OCI-LY7 (cell line): ENCODE data around the gene CNTN5. TPM values are rescaled to one million over a fixed set of nuclear protein-coding genes. Genes with fewer than 3 reads are reported as not detected.

Experiments used
- BruUV-seq: library from RNA; stranded (reverse); fragments of 400-500 nt; replicated peaks from 2 replicates; lab custom pipeline; 2021; lab: Mats Ljungman, UMichigan
- CTCF ChIA-PET: fragments of 300-600 bp; sonication (Branson Sonifier 250); formaldehyde crosslinking; loops from one replicate; lab custom pipeline; 2022; ENCODE audit warnings: antibody characterized with exemption; ENCODE audit not compliant: unreplicated experiment; lab: Charles Lee
- POLR2A ChIA-PET: fragments of 300-600 bp; sonication (Branson Sonifier 250); formaldehyde crosslinking; loops from one replicate; lab custom pipeline; 2022; ENCODE audit warnings: antibody characterized with exemption; lab: Charles Lee
- DNase-seq: peaks from one replicate; pipeline ENCODE4 v3.0.0-alpha.2; 2015; ENCODE audit warnings: low spot score
- H2AFZ ChIP-seq: fragments of 200-600 bp; sonication (generic), shearing (Covaris generic); 2 replicates; pipeline ENCODE4 v1.6.1; 2014; ENCODE audit warnings: mild to moderate bottlenecking, antibody characterized with exemption, low read length, moderate library complexity
- H3K27ac ChIP-seq: fragments of 200-600 bp; sonication (generic); 2 replicates; pipeline ENCODE4 v1.5.1; 2014; ENCODE audit warnings: mixed run types, low read depth, mild to moderate bottlenecking, moderate library complexity, low read length, inconsistent platforms; ENCODE audit not compliant: poor library complexity, severe bottlenecking
- H3K36me3 ChIP-seq: fragments of 200-600 bp; sonication (generic); 2 replicates; pipeline ENCODE4 v1.6.1; 2014; ENCODE audit warnings: mild to moderate bottlenecking, antibody characterized with exemption, low read length, moderate library complexity, mixed read lengths; ENCODE audit not compliant: insufficient read depth
- H3K4me1 ChIP-seq: fragments of 200-600 bp; sonication (generic); 2 replicates; pipeline ENCODE4 v1.5.1; 2014; ENCODE audit warnings: mild to moderate bottlenecking, low read length; ENCODE audit not compliant: insufficient read depth, poor library complexity, severe bottlenecking
- H3K4me2 ChIP-seq: fragments of 200-600 bp; sonication (generic); 2 replicates; pipeline ENCODE4 v1.6.1; 2014; ENCODE audit warnings: mild to moderate bottlenecking, low read length
- H3K4me3 ChIP-seq: fragments of 200-600 bp; sonication (generic); 2 replicates; pipeline ENCODE4 v1.5.1; 2014; ENCODE audit warnings: mild to moderate bottlenecking, low read depth, low read length; ENCODE audit not compliant: poor library complexity, severe bottlenecking
- H3K79me2 ChIP-seq: fragments of 200-600 bp; sonication (generic); 2 replicates; pipeline ENCODE4 v1.6.1; 2016; ENCODE audit warnings: low read depth, mild to moderate bottlenecking, low read length, moderate library complexity, mixed read lengths; ENCODE audit not compliant: insufficient read depth
- H3K9me2 ChIP-seq: fragments of 200-600 bp; sonication (generic); 2 replicates; pipeline ENCODE4 v1.6.1; 2016; ENCODE audit warnings: mild to moderate bottlenecking, low read length, mixed read lengths; ENCODE audit not compliant: insufficient read depth
- H3K9me3 ChIP-seq: fragments of 200-600 bp; sonication (generic); 2 replicates; pipeline ENCODE4 v1.6.1; 2014; ENCODE audit warnings: mild to moderate bottlenecking, mixed run types, low read length, mixed read lengths
- H4K20me1 ChIP-seq: fragments of 200-600 bp; sonication (generic); 2 replicates; pipeline ENCODE4 v1.6.1; 2014; ENCODE audit warnings: mild to moderate bottlenecking, antibody characterized with exemption, low read length, moderate library complexity, mixed read lengths; ENCODE audit not compliant: insufficient read depth
- EZH2phosphoT487 ChIP-seq: fragments of 200-600 bp; sonication (generic); IDR thresholded peaks from 2 replicates; pipeline ENCODE4 v1.6.1; 2018; ENCODE audit warnings: low read depth, borderline replicate concordance, mild to moderate bottlenecking, mixed run types, antibody characterized with exemption, low read length, moderate library complexity, mixed read lengths
- intact Hi-C: fragments of 100-400 bp; cut with micrococcal nuclease; formaldehyde crosslinking; loops from one replicate; pipeline ENCODE4 v1.10.0; 2022; ENCODE audit not compliant: unreplicated experiment
- total RNA-seq, 2 experiments: library from RNA; depleted of rRNA in 1 of 2; stranded (reverse); fragments of >200 nt in 1 of 2; shearing (Covaris generic) in 1 of 2; gene quantifications; 2 replicates each; pipeline ENCODE4 v1.2.3, GENCODE V29; 2014 to 2022
- TF ChIP-seq, protein P1 (sequence below): fragments of 200-600 bp; sonication (generic); conservative IDR thresholded peaks from 2 replicates; pipeline ENCODE4 v1.5.1; 2014; ENCODE audit warnings: mild to moderate bottlenecking, antibody characterized with exemption, low read length, moderate library complexity, mixed read lengths

Gene CNTN5
- total RNA-seq, 2 experiments from 2014 or later = not detected

DNA sequence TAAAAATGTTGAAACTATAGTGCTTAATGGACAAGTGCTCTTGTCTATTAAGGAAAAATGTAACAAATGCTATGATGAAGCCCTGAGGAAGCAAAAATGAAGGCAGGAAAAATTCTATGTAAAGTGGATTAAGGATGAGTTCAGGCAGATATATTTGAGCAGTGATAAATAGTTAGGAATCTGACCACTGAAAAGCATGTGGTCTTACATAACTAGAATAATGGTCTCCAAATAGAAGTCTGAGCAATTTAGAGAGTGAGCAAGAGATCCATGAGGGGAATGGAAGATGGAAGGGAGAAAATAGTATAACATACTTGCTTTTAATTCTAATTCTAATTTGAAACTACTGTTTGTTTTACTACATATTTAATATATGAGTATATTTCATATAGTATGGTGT, 1155.7 kb downstream of the CNTN5 start:
- Histone ChIP-seq H3K36me3 (no peaks in the 10 kb centered on the region), H3K4me2 (no peak overlapping the region), H2AFZ (no peak overlapping the region), H3K9me2 (no peaks in the 10 kb centered on the region), H3K79me2 (no peaks in the 10 kb centered on the region), H3K4me3 (no peak overlapping the region), H3K9me3 (no peaks in the 10 kb centered on the region), H3K27ac (no peak overlapping the region), H4K20me1 (no peaks in the 10 kb centered on the region), H3K4me1 (no peaks in the 10 kb centered on the region)
- intact Hi-C loops = no loop called here
- ChIA-PET CTCF (no interaction called here), POLR2A (no interaction called here)
- BruUV-seq = no TSS peak
- TF ChIP-seq, protein P1, sequence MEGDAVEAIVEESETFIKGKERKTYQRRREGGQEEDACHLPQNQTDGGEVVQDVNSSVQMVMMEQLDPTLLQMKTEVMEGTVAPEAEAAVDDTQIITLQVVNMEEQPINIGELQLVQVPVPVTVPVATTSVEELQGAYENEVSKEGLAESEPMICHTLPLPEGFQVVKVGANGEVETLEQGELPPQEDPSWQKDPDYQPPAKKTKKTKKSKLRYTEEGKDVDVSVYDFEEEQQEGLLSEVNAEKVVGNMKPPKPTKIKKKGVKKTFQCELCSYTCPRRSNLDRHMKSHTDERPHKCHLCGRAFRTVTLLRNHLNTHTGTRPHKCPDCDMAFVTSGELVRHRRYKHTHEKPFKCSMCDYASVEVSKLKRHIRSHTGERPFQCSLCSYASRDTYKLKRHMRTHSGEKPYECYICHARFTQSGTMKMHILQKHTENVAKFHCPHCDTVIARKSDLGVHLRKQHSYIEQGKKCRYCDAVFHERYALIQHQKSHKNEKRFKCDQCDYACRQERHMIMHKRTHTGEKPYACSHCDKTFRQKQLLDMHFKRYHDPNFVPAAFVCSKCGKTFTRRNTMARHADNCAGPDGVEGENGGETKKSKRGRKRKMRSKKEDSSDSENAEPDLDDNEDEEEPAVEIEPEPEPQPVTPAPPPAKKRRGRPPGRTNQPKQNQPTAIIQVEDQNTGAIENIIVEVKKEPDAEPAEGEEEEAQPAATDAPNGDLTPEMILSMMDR = no peak
- no peak for TF ChIP-seq EZH2phosphoT487
- no peak for DNase-seq

DNA sequence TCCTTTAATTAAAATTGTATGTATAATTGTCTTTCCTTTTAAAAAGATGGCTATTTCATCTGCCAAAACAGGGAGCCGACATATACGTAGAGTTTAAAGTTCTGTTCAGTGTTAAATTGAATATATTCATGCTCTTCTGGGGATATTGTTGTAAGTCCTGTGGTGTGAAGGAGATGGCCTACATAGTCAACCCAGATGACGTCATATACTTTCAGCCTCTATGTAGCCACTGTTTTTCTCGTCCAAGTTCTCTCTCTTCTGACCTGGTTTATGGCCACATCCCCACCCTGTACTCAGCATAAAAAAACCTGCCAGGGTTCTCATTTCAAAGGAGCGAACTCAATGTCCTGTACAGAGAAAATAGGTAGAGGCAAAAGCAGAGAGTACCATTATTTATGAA, 1156.9 kb downstream of the CNTN5 start:
- ChIA-PET CTCF (no interaction called here), POLR2A (interaction anchor here (0.7 kb wide), 1 partner anchor 142 kb away, joined by 4 read pairs; no protein-coding TSS in a partner anchor)
- no peak overlapping the region for H2AFZ ChIP-seq
- intact Hi-C loops = no loop called here
- no peaks in the 10 kb centered on the region for H3K4me1 ChIP-seq
- H3K9me2 ChIP-seq = no peaks in the 10 kb centered on the region
- no peak for TF ChIP-seq EZH2phosphoT487
- TF ChIP-seq, protein P1 = no peak
- H3K79me2 ChIP-seq = no peaks in the 10 kb centered on the region
- BruUV-seq = no TSS peak
- no peaks in the 10 kb centered on the region for H3K9me3 ChIP-seq
- H3K4me3 ChIP-seq = no peak overlapping the region
- H3K27ac ChIP-seq = no peak overlapping the region
- no peak for DNase-seq
- H3K4me2 ChIP-seq = no peak overlapping the region
- H3K36me3 ChIP-seq = no peaks in the 10 kb centered on the region
- no peaks in the 10 kb centered on the region for H4K20me1 ChIP-seq

GRCh38 chr11:100182350-100182749, 1161.6 kb downstream of the CNTN5 start:
- CTCF ChIA-PET = no interaction called here
- intact Hi-C loops = no loop called here
- DNase-seq = no peak

More at GRCh38 chr11:100182350-100182749, 1161.6 kb downstream of the CNTN5 start:
- no peaks in the 10 kb centered on the region for H3K9me3 ChIP-seq
- POLR2A ChIA-PET = no interaction called here
- H3K36me3 ChIP-seq = no peaks in the 10 kb centered on the region
- no peak for TF ChIP-seq EZH2phosphoT487
- TF ChIP-seq, protein P1 = no peak
- no peak overlapping the region for H3K27ac ChIP-seq
- no peaks in the 10 kb centered on the region for H3K4me1 ChIP-seq
- no peaks in the 10 kb centered on the region for H3K79me2 ChIP-seq
- H3K4me2 ChIP-seq = no peak overlapping the region
- H3K9me2 ChIP-seq = no peaks in the 10 kb centered on the region
- no peak overlapping the region for H2AFZ ChIP-seq
- BruUV-seq = no TSS peak
- no peak overlapping the region for H3K4me3 ChIP-seq
- H4K20me1 ChIP-seq = no peaks in the 10 kb centered on the region
